ENCODE data around the gene TRAPPC3. TPM values are rescaled to one million over a fixed set of nuclear protein-coding genes. Genes with fewer than 3 reads are reported as not detected.

Gene TRAPPC3
- total and polyA plus RNA-seq, 2 donors (not counting 1 experiment from before 2014, with no cell fraction given): 88.5 to 105 TPM

GRCh38 chr1:36115931-36116330 lies 33.4 kb downstream of the TRAPPC3 start:
- TF ChIP-seq CTCF (conservative IDR thresholded peaks at IDR 0.05 in 1 of 2, IDR thresholded peaks at IDR 0.05 in 1 of 2; ENCODE audit: low read depth in 1 of 2, low read length in 2 of 2): no peak
- TF ChIP-seq EZH2 (IDR thresholded peaks at IDR 0.05; ENCODE audit: low read length, missing control alignments): no peak
- H3K4me3 ChIP-seq (replicated peaks in 1 of 4; ENCODE audit: control extremely low read depth in 1 of 4, insufficient read depth in 1 of 4, low read depth in 3 of 4, low read length in 4 of 4): no peak overlapping the region

GRCh38 chr1:36115200-36115669 lies 34.1 kb downstream of the TRAPPC3 start:
- Histone ChIP-seq H3K9ac (ENCODE audit: insufficient read depth, low read length) (peak overlapping the region; percentile 13), H2AFZ (ENCODE audit: low read length) (peak overlapping the region; percentile 14)

More at GRCh38 chr1:36115931-36116330, 33.4 kb downstream of the TRAPPC3 start:
- no peaks in the 10 kb centered on the region for H3K27me3 ChIP-seq (ENCODE audit: control insufficient read depth, insufficient read depth, low read length)
- no peaks in the 10 kb centered on the region for H3K36me3 ChIP-seq (ENCODE audit: control insufficient read depth, insufficient read depth, low read length)
- peaks cover 8% of the 10 kb centered on the region for H3K4me1 ChIP-seq (ENCODE audit: control insufficient read depth, extremely low read depth, insufficient read depth, low read length)
- no peaks in the 10 kb centered on the region for H3K9me3 ChIP-seq (ENCODE audit: control insufficient read depth, insufficient read depth, low read depth, low read length)
- no peak overlapping the region for H2AFZ ChIP-seq (ENCODE audit: low read length)
- DNase-seq (ENCODE audit: low read depth in 2 of 2): peak in 1 of 2 donors; percentile 58
- H3K4me2 ChIP-seq (ENCODE audit: extremely low read depth, insufficient read depth, low read length): peak overlapping the region; percentile 4
- H3K9ac ChIP-seq (ENCODE audit: insufficient read depth, low read length): no peak overlapping the region
- H4K20me1 ChIP-seq (ENCODE audit: control insufficient read depth, extremely low read depth, insufficient read depth, low read length): no peaks in the 10 kb centered on the region
- H3K79me2 ChIP-seq (ENCODE audit: control insufficient read depth, insufficient read depth, low read length): no peaks in the 10 kb centered on the region
- peak overlapping the region; percentile 20 for H3K27ac ChIP-seq (ENCODE audit: insufficient read depth, low read length)

GRCh38 chr1:36114371-36114770 lies 34.9 kb downstream of the TRAPPC3 start:
- Histone ChIP-seq H3K27me3 (ENCODE audit: control insufficient read depth, insufficient read depth, low read length) (no peaks in the 10 kb centered on the region), H3K4me1 (ENCODE audit: control insufficient read depth, extremely low read depth, insufficient read depth, low read length) (peaks cover 8% of the 10 kb centered on the region), H3K4me3 (replicated peaks in 1 of 4; ENCODE audit: control extremely low read depth in 1 of 4, insufficient read depth in 1 of 4, low read depth in 3 of 4, low read length in 4 of 4) (no peak overlapping the region), H3K27ac (ENCODE audit: insufficient read depth, low read length) (no peak overlapping the region), H3K79me2 (ENCODE audit: control insufficient read depth, insufficient read depth, low read length) (no peaks in the 10 kb centered on the region), H3K36me3 (ENCODE audit: control insufficient read depth, insufficient read depth, low read length) (no peaks in the 10 kb centered on the region), H2AFZ (ENCODE audit: low read length) (no peak overlapping the region), H4K20me1 (ENCODE audit: control insufficient read depth, extremely low read depth, insufficient read depth, low read length) (no peaks in the 10 kb centered on the region), H3K9ac (ENCODE audit: insufficient read depth, low read length) (no peak overlapping the region), H3K9me3 (ENCODE audit: control insufficient read depth, insufficient read depth, low read depth, low read length) (no peaks in the 10 kb centered on the region), H3K4me2 (ENCODE audit: extremely low read depth, insufficient read depth, low read length) (no peak overlapping the region)
- TF ChIP-seq CTCF (conservative IDR thresholded peaks at IDR 0.05 in 1 of 2, IDR thresholded peaks at IDR 0.05 in 1 of 2; ENCODE audit: low read depth in 1 of 2, low read length in 2 of 2): no peak
- DNase-seq (ENCODE audit: low read depth in 2 of 2): no peak

More at GRCh38 chr1:36115200-36115669, 34.1 kb downstream of the TRAPPC3 start:
- TF ChIP-seq CTCF (conservative IDR thresholded peaks at IDR 0.05 in 1 of 2, IDR thresholded peaks at IDR 0.05 in 1 of 2; ENCODE audit: low read depth in 1 of 2, low read length in 2 of 2): no peak
- no peak for TF ChIP-seq EZH2 (IDR thresholded peaks at IDR 0.05; ENCODE audit: low read length, missing control alignments)
- H3K4me1 ChIP-seq (ENCODE audit: control insufficient read depth, extremely low read depth, insufficient read depth, low read length): peaks cover 8% of the 10 kb centered on the region
- no peak overlapping the region for H3K4me3 ChIP-seq (replicated peaks in 1 of 4; ENCODE audit: control extremely low read depth in 1 of 4, insufficient read depth in 1 of 4, low read depth in 3 of 4, low read length in 4 of 4)
- H3K9me3 ChIP-seq (ENCODE audit: control insufficient read depth, insufficient read depth, low read depth, low read length): no peaks in the 10 kb centered on the region
- DNase-seq (ENCODE audit: low read depth in 2 of 2): peak; percentile 56 to 90
- H3K79me2 ChIP-seq (ENCODE audit: control insufficient read depth, insufficient read depth, low read length): no peaks in the 10 kb centered on the region
- H4K20me1 ChIP-seq (ENCODE audit: control insufficient read depth, extremely low read depth, insufficient read depth, low read length): no peaks in the 10 kb centered on the region
- H3K4me2 ChIP-seq (ENCODE audit: extremely low read depth, insufficient read depth, low read length): peak overlapping the region; percentile 4
- peak overlapping the region; percentile 1 for H3K27ac ChIP-seq (ENCODE audit: insufficient read depth, low read length)
- H3K36me3 ChIP-seq (ENCODE audit: control insufficient read depth, insufficient read depth, low read length): no peaks in the 10 kb centered on the region
- H3K27me3 ChIP-seq (ENCODE audit: control insufficient read depth, insufficient read depth, low read length): no peaks in the 10 kb centered on the region
